GM12864 (cell line): Measurements from ENCODE around the gene SYT5.
"Not testable (repeated sequence)": the region's sequence is repeated elsewhere in the genome, so short reads cannot be mapped to it uniquely, and the experiment has no call there.

Experiments
- DNase-seq: peaks from one replicate; pipeline ENCODE4 v3.0.0-alpha.2; 2011; ENCODE audit warnings: low read depth
- H3K4me3 ChIP-seq: 2 replicates; pipeline ENCODE4 v1.5.1; 2011; ENCODE audit warnings: mild to moderate bottlenecking, low read depth, low read length, control low read depth
- CTCF ChIP-seq: IDR thresholded peaks from 2 replicates; pipeline ENCODE4 v1.5.1; 2011; ENCODE audit warnings: low read depth, mild to moderate bottlenecking, moderate library complexity, low read length, control low read depth, inconsistent platforms; ENCODE audit errors: missing control alignments

Gene SYT5

GRCh38 chr19:55226788-55227187 is 46.7 kb upstream of the SYT5 start:
- no peak for DNase-seq
- TF ChIP-seq CTCF, result no peak
- no peak overlapping the region for H3K4me3 ChIP-seq

- H3K4me3 ChIP-seq, result no peak overlapping the region
- no peak for TF ChIP-seq CTCF
- DNase-seq, result no peak
These were observed 46.2 kb upstream of the SYT5 start for GRCh38 chr19:55226273-55226672.

- DNase-seq, result no peak
- H3K4me3 ChIP-seq, result no peak overlapping the region
- no peak for TF ChIP-seq CTCF
These were observed 45.4 kb upstream of the SYT5 start for GRCh38 chr19:55225415-55225958.

- DNase-seq, H3K4me3 ChIP-seq: not testable (repeated sequence)
These were observed 44.8 kb upstream of the SYT5 start for GRCh38 chr19:55224679-55225414.

GRCh38 chr19:55224038-55224665 is 44.1 kb upstream of the SYT5 start:
- no peak for TF ChIP-seq CTCF
- H3K4me3 ChIP-seq, result no peak overlapping the region
- no peak for DNase-seq

GRCh38 chr19:55223291-55224037 is 43.4 kb upstream of the SYT5 start:
- no peak for DNase-seq
- no peak for TF ChIP-seq CTCF
- no peak overlapping the region for H3K4me3 ChIP-seq

- no peak for DNase-seq
- TF ChIP-seq CTCF, result no peak
- no peak overlapping the region for H3K4me3 ChIP-seq
These were observed 40.4 kb upstream of the SYT5 start for GRCh38 chr19:55220525-55220924.
